Liver (tissue), 2 donors: ENCODE data around the gene SIGLEC12.

ENCODE experiments used
- FOXA1 ChIP-seq: IDR thresholded peaks from 2 replicates; pipeline ENCODE4 v1.6.1; 2016; ENCODE audit warnings: antibody characterized with exemption
- TF ChIP-seq, protein P1 (sequence below): fragments of 150-350 bp; IDR thresholded peaks from 2 replicates; pipeline ENCODE4 v1.5.1; 2017; ENCODE audit warnings: improper control_type of control experiment, low read depth, low read length; ENCODE audit not compliant: missing input control
- donor health status: healthy.

DNA sequence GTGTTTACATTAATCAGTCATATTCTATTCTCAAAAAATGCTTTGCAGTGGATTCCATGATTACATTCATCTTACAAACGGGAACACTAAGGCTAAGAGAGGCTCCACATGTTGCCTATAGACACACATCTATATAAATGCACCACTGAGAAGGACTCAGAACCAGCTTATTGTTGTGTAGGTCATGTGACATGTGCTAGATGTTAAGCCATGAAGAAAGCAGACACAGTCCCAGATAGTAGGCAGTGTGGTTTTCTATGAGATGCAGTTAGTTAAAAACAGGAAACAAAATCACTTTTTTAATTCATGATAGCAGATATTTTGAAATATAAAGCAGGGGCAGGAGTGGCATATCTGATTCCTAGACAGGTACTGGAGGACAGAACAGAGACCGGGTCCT lies 19.1 kb upstream of the SIGLEC12 start:
- TF ChIP-seq, protein P1, sequence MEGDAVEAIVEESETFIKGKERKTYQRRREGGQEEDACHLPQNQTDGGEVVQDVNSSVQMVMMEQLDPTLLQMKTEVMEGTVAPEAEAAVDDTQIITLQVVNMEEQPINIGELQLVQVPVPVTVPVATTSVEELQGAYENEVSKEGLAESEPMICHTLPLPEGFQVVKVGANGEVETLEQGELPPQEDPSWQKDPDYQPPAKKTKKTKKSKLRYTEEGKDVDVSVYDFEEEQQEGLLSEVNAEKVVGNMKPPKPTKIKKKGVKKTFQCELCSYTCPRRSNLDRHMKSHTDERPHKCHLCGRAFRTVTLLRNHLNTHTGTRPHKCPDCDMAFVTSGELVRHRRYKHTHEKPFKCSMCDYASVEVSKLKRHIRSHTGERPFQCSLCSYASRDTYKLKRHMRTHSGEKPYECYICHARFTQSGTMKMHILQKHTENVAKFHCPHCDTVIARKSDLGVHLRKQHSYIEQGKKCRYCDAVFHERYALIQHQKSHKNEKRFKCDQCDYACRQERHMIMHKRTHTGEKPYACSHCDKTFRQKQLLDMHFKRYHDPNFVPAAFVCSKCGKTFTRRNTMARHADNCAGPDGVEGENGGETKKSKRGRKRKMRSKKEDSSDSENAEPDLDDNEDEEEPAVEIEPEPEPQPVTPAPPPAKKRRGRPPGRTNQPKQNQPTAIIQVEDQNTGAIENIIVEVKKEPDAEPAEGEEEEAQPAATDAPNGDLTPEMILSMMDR = no peak
- no peak for TF ChIP-seq FOXA1
